ENCODE data around the gene TMEM214.

TMEM214 gene

DNA sequence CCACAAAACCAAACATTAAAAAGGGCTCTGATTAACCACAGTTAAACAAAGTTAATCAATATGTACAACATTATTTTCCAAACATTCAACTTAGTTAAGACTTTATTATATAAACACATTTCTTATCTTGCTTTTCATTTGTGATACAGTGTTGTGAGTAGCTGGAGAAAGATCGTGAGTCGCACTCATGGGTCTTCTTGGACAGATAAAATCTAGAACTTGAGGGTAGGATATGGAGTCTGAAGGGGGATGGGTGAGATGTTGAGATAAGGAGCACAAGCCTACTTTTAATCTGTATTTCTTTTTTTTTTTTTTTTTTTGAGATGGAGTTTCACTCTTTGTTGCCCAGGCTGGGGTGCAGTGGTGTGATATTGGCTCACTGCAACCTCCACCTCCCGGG is 22.6 kb upstream of the TMEM214 start:
- DNase-seq: no peak

DNA sequence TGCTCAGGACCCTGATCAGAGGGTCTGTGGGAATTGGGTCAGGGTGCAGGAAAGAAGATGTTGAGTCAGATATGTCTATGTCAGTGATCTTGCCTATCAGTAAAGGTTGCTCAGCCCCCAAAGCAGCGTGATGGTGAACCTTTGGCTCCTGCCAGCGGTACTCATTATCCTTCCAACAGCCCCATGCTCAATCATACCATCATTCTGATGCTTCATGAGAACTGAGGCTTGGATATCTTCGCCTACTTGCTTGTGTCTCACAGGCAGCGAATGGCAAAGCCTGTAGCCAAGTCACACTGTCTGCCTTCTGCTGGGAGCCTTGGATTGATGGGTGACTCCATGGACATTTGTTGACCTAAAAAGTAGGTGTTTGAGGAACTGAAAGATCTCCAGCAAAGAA is 19.0 kb upstream of the TMEM214 start:
- DNase-seq: no peak

DNA sequence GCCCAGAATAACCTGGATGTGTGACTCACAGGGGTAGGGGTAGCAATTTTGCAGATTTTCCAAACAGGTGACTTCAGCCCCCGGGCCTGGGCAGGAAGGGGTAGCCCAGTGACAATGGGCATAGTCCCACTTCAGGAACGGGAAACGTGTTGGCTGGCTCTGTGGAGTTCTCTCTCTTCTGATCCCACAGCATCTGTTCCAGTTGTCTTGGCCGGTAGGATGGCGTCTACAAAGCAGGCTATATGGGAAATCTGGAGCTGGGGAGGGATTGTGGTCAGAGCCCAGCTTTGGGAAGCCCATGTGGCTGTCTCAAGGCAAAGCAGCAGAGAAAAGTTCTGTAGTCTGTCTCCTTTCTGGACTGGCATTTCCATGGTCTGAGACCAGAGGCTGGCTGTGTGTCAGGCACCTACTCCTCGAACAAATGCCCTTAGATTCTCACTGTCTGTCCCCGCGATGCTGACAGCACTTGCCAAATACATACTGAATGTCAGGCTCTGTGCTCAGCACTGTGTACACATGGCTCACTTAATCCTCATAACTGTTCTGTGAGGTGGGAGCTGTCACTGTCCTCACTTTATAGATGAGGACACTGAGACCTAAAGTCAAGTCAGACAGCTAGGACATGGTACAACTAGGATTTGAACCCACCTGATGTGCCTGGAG is 17.9 kb upstream of the TMEM214 start:
- DNase-seq: no peak

DNA sequence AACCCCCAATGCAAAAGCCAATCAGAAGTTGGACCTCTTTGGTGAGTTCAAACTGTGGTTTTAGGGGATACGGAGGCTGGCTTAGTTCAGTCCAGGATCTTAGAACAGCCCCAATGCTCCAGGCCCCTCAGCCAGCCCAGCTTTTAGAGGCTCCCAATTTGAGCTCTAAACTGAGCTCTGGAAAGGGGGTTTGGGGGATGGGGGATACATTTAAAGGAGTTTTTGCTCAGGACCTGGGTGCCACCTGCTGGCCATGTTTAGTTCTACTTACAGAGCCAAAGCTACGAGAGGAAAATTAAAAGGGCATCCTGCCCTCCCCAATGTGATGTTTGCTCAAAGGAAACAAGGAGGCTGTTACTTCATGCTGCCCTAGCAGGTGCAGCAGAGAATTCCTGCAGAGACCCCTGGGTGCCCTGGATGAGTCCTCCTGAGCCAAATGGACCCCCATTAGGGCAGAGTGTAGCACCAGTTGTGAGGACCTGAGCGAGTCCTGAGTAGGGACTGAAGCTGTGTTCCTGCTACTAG is 15.9 kb upstream of the TMEM214 start:
- DNase-seq: peak; percentile 37 to 42

DNA sequence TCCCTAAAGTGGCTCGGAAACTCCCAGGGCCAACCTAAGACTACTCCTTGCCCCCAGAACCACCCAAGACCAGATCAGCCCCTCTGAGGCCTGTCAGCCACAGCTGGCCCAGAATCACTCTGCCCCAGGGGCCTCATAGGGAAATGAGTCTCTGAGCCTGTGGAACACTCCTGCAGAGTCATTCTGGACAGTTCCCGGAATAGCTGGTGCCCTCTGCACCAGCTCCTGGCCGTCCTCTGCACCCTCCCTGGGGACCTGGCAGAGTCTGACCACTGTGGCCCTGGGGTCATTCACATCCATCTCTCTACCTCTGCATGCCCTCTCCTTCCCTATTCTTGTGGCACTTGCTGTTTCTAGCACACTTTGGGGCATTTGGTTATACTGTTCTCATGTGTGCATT is 14.6 kb upstream of the TMEM214 start:
- no peak for DNase-seq

DNA sequence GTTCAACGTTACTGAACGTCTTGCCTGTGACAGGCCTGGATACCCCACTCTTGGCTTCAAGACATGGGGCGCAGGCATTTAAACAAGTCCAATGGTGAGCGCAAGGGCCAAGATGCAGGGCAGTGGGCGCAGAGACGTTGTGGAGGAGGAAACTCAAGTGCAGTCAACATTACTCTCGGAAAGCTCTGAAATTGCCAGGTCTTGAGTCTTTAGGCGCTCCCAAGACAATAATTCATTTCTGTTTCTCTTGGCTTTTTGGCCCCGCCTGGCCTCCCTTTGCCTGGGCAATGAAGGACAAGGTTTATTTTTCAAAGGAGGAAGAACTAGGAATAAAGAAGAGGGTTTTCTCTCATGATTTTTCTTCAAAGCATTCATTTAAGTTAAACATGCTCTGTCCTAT is 13.3 kb upstream of the TMEM214 start:
- DNase-seq: no peak

DNA sequence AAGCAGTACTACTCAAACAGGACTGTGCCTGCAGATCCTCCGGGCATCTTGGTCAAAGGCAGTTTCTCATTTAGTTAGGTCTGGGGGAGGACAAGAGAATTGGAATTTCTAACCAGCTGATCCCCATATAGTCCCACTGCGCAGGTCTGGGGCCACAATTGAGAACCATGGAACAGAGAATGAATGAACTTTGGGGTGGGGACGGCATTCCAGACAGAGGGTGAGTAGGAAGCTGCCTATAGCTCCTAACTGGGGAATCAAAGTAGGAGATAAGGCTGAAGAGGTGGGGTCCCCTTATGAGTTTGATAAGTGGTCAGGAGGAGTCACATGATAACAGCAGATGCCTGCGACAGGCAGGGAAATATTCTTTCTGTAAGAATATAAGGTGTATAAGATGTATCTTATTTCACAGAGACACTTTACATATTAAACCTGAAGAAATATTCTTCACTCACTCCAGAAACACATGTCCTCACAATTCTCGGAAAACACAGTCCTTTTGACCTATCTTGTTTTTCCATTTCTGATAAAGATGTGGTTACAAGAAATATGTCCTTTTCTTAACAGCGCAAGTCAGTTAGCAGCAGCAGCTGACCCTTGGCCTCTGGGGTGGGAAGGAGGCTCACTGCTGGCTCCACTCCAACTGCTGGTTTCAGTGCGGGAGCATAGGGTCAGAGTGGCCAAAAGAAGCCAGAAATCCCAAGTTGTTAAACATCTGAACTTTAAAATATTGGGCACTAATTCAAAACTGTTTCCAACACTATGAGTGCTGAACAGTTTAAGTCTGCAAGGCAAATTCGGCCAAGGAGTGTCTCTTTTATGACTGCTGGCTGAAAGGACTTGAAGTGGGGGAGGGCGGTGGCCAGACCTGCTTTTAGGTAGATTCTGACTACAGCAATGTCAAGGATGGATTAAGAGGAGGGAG is 12.6 kb upstream of the TMEM214 start:
- no peak for DNase-seq

DNA sequence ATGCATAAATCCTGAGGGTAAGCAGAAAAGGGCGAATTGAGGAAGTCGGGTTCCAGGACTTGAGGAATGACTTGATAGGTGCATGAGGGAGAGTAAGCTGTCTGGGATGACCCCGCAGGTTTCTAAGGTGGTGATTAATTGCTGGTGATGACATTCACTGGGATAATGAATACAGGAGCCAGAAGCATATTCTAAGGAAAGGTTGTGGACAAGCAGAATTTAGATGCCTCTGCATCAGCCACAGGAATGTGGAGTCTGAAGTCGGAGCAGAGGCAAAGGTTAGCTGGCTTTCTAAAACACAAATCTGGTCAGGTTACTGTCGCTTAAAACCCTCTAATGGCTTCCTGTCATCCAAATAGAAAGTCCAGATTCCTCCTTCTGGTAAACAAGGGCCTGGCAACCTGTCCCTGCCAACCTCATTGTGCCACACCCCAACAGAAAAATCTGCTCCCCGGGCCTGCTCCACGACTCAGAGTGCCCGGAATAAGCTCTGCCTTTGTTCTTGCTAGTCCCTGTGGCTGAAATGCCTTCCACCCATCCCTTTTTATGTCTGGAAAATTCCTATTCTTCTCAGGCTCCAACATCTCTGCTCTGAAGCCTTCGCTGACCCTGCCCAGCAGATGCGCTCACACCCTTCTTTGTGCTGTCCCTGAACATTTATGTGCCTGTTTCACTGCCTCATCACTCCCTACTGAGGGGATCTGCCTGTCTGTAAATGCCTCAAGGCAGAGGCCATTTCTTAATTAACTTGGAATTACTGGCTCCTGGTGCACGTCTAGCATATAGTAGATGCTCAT is 11.3 kb upstream of the TMEM214 start:
- no peak for DNase-seq

DNA sequence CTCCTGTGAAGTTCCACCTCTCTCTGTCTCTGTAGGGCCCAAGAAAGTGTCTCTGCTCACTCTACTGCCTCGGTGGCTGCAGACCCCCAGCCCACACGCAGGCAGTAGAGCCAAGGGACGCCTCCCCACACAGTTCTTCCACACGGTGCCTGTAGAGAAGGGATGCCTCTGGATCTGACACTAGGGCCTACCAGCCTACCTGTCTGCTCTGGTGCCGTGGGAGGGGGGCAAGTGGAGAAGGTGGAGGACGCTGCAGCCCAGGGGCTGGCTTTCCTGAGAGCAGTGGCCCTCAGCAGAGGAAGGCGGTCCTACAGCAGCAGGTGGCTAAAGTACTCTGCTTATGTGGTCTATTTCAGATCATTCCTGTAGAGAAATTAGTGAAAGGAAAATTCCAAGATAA is 9.0 kb upstream of the TMEM214 start:
- no peak for DNase-seq

DNA sequence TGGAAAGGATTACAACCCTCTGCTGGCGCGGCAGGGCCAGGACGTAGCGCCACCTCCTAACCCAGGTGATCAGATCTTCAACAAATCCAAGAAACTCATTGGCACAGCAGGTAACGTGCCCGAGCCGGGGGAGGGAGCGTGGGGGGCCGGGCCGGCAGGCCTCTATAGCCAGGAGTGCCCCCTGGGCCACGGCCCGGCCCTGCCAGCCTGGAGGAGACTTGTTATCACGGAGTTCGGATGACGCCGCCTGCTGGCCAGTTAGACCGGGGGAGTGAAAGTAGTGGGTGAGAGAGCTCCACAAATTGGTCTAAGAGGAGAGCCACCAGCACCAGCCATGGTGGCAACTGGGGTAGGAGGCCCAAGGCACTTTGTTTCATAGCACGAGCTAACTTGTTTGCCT is 8.6 kb upstream of the TMEM214 start:
- no peak for DNase-seq

DNA sequence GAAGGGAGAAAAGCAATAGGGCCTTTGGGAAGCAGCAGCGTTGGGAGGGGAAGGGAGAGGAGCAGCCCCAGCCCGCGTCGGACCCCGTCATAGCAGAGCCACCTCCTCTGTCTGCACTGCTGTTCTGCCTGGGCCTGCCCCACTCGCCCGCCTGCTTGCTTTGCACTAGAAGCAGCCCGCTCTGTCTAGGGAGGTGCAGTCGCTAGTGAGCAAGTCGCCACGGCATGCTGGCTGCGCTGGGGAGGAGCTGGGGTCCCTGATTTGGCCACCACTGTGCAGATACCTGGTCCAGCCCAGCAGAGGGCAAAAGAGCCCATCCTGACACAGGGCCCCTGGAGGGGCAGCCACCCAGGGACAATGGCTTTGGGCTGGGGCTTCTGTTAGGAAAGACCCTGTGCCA is 8.0 kb upstream of the TMEM214 start:
- no peak for DNase-seq

DNA sequence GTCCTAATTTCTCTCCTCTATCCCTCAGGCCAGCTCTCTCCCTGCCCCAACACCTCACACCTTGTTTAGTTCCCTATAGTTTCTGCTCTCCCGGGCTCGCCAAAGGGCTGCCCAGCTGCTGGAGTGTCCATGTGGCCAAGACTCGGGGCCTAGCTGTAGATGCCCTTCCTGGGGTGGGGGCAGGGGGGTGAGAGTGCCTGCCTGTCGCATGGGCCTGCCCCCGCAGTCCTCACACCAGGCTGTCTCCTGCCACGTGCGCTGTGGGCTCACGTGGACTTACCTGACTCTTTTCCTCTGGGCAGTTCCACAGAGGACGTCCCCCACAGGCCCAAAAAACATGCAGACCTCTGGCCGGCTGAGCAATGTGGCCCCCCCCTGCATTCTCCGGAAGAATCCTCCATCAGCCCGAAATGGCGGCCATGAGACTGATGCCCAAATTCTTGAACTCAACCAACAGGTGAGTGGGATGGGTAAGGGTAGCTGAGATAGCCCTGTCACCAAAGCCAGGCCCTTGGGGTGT is 7.4 kb upstream of the TMEM214 start:
- no peak for DNase-seq

DNA sequence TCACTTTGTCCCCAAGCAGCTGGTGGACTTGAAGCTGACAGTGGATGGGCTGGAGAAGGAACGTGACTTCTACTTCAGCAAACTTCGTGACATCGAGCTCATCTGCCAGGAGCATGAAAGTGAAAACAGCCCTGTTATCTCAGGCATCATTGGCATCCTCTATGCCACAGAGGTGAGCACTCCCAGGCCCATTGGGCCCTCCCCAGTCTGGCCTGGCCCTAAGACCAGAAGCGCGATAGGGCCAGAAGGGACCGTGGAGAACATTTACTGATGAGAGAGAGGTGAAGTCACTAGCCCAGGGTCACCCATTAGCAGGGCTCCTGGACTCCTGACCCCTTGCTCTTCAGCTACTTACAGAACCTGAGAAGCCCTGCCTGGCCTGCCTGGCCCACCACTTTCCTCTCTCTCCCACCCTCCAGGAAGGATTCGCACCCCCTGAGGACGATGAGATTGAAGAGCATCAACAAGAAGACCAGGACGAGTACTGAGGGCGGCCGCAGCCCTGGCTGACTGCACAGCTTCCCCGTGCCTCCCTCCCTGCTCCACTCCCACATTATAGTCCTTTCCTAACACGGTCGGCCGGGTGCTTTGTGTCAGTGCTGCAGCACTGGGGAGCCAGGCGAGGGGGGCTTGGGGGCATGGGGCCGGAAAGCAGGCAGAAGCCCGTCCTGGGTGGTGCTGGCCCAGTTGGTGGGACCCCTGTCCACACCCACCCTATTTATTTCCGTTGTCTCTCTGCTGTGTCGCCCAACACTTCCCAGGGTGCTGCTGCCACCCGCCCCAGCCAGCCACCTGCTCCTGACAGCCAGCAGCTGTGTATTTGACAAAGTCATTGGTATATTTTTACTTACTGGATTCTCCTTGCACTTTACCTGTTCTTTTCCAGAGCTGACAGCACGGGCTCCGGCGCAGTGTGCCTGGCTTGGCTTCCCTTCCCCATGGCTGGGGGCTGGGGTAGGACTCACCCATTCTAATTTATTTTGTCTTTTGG is 6.6 kb upstream of the TMEM214 start:
- no peak for DNase-seq

DNA sequence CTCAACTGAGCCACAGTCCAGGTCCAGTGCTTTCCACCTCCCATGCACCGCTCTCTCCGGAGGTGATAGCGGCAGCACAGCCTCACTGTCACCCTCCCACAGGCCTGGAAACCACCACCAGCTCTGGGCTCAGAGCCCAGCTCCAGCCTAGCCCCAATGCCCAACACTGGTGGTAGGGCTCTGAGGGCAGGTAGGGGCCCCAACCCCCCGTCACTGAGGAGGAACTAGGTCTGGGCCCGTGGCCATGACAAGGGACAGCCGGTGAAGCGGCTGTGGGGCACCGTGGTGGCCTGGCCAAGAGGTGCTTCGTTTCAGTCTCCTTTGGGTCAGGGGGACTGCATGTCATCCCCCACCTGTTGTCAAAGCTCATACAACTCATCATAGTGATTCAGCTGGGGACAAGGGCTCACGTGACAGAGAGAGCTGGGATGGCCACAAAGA is 5.5 kb upstream of the TMEM214 start:
- no peak for DNase-seq

DNA sequence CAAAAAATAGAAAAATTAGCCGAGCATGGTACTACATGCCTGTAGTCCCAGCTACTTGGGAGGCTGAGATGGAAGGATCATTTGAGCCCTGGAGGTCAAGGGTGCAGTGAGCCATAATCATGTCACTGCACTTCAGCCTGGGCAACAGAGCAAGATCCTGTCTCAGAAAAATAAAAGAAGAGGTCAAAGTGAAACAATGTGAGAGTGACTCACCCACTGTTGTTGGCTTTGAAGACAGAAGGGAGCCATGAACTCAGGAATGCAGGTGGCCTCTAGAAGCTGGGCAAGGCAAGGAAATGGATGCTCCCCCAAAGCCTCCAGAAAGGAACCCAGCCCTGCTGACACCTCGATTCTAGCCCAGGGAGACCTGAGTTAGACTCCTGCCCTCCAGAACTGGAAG is 3.7 kb upstream of the TMEM214 start:
- DNase-seq: no peak

DNA sequence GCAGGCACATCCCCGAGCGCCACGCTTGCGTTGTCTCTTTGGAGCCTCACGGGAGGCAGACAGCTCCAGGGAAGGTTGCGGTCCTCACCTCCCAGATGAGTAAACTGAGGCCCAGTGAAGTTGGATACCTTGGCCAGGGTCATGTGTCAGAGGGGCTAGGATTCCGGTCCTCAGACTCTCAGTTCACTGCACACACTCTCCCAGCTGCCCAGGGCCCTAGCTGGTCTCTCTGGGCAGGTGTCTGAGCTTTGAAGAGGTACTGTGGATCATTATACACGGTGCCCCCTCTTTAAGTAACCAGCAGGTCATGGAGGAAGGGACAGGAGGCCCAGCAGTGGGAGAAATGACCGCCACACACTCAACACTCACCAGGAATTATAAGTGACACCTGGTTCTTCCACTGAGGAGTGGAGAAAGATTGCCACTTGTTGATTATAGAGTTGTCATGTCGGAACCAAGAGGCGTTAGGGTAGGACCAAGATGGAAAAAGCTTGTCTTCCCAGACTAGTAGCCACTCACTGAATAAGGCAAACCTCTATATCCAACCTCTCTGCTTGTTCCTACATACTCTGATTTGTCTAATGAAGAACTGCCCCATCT is 588 bp downstream of the TMEM214 start:
- DNase-seq: no peak

DNA sequence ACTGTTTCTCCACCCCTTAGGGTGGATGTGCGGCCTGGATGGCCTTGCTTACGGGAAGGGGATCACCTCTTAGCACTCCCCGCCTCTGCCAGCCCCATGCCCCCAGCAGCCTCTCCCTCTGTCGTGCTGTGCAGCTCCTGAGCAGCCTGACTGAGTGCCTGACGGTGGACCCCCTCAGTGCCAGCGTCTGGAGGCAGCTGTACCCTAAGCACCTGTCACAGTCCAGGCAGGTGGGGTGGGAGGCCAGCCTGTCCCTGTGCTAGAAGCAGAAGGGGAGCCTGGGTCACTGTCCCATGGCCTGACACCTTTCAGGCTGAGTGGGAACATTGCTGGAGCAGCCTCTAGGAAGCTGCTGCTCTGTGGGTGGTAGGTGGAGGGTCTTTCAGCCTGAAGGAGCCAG is 5.2 kb downstream of the TMEM214 start:
- no peak for DNase-seq

DNA sequence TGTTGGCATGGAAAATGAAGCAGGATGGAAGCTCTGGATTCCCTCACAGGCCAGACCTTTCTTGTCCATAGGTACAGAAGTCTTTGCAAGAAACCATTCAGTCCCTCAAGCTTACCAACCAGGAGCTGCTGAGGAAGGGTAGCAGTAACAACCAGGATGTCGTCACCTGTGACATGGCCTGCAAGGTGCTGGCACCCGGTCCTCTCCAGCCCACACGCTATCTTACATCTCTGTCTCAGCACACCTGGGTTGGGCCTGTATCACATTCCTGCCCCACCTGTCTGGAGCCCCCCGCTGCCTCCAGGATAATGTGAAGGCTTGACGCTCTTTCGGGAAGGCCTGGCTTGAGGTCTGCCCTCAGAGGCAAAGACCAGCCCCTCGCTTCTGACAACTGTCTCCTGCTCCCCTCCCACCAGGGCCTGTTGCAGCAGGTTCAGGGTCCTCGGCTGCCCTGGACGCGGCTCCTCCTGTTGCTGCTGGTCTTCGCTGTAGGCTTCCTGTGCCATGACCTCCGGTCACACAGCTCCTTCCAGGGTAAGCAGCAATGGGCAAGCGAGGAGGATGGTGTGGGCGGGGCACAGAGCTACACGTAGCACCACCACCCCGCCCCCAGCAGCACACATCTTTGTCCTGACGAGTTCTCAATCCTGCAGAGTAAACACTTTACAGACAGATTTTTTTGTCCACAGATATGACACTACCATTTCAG is 6.0 kb downstream of the TMEM214 start:
- no peak for DNase-seq

DNA sequence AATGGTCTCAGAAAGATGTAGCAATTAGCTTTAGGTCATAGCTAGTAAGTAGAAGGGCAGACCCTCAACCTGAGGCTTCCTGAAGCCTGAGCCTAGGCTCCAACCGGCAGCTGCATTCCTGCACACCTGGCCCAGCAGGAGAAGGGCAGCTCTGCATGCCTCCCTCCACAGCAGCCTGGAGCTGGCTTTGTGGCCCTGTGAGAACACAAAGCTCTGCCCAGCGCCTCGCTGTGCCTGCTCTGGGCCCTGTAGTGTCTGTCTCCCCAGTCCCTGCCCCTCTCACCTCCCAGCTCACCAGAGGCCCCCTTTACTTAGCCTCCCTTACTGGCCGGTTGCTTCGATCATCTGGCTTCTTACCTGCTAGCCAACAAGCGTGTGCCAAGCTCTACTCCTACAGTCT is 6.7 kb downstream of the TMEM214 start:
- no peak for DNase-seq

DNA sequence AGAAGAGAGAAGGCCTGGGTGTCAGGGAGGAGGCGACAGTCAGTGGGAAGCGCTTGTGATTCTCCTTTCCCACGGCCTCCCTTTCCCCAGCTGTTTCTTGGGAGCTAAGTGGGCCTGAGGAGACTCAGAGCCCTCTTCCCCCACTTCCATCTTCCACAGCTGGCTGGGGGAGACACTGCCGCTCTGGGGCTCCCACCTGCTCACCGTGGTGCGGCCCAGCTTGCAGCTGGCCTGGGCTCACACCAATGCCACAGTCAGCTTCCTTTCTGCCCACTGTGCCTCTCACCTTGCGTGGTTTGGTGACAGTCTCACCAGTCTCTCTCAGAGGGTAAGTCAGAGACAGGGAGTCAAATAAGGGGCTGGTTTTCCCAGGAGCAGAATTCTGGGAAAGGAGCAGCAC is 7.1 kb downstream of the TMEM214 start:
- no peak for DNase-seq

DNA sequence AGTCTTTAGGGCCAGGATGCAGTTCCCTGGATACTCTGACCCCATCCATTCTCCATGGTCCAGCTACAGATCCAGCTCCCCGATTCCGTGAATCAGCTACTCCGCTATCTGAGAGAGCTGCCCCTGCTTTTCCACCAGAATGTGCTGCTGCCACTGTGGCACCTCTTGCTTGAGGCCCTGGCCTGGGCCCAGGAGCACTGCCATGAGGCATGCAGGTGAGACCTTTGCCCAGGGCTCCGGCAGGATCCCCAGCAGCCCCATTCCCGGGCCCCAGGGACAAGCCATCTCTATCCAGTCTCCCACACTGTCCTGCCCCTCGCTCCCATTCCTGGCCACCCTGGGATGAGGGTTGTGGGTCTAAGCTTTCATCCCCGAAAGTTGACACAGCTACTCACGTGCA is 7.5 kb downstream of the TMEM214 start:
- DNase-seq: no peak

Measured in CD4-positive, alpha-beta T cell treated with Interleukin-4 for 1 hour (primary cell).